HL-60 (cell line): ENCODE measurements around the gene GASK1A.

Experiments
- GABPA ChIP-seq: IDR thresholded peaks from 2 replicates; pipeline ENCODE4 v1.6.1; 2012; ENCODE audit warnings: low read depth
- POLR2AphosphoS5 ChIP-seq: IDR thresholded peaks from 2 replicates; pipeline ENCODE4 v1.6.1; 2012; ENCODE audit warnings: low read depth
- SPI1 ChIP-seq: IDR thresholded peaks from 2 replicates; pipeline ENCODE4 v1.6.1; 2012; ENCODE audit warnings: low read depth, mild to moderate bottlenecking, borderline replicate concordance
- TF ChIP-seq, protein P1 (sequence below): IDR thresholded peaks from one replicate; pipeline ENCODE4 v1.5.1; 2011; ENCODE audit warnings: low read length, control low read depth, inconsistent platforms; ENCODE audit not compliant: insufficient read depth
- TF ChIP-seq, protein P2 (sequence below): IDR thresholded peaks from 2 replicates; pipeline ENCODE4 v1.6.1; 2012; ENCODE audit warnings: low read depth; ENCODE audit not compliant: insufficient replicate concordance

DNA sequence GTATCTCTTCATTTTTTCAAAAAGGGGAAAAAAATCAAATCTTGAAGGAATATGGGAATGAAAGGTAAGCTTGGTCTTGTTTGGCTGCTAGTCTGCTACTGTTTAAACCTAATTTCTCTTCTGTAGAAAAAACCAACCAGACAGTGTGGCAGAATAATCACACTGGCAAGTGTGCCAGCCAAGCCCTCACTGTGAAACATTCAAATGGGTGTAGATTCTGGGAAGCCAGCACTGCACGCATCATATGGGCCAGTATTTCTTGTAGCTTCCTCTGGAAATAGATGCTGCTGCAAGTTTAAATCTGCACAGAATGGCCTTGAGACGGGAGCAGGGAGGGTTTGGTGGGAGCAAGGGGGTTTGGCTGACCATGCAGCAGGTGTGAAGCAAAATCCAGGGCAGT lies 64.7 kb downstream of the GASK1A start:
- TF ChIP-seq, protein P1, sequence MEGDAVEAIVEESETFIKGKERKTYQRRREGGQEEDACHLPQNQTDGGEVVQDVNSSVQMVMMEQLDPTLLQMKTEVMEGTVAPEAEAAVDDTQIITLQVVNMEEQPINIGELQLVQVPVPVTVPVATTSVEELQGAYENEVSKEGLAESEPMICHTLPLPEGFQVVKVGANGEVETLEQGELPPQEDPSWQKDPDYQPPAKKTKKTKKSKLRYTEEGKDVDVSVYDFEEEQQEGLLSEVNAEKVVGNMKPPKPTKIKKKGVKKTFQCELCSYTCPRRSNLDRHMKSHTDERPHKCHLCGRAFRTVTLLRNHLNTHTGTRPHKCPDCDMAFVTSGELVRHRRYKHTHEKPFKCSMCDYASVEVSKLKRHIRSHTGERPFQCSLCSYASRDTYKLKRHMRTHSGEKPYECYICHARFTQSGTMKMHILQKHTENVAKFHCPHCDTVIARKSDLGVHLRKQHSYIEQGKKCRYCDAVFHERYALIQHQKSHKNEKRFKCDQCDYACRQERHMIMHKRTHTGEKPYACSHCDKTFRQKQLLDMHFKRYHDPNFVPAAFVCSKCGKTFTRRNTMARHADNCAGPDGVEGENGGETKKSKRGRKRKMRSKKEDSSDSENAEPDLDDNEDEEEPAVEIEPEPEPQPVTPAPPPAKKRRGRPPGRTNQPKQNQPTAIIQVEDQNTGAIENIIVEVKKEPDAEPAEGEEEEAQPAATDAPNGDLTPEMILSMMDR, result no peak
- no peak for TF ChIP-seq POLR2AphosphoS5
- TF ChIP-seq GABPA, result no peak
- TF ChIP-seq, protein P2, sequence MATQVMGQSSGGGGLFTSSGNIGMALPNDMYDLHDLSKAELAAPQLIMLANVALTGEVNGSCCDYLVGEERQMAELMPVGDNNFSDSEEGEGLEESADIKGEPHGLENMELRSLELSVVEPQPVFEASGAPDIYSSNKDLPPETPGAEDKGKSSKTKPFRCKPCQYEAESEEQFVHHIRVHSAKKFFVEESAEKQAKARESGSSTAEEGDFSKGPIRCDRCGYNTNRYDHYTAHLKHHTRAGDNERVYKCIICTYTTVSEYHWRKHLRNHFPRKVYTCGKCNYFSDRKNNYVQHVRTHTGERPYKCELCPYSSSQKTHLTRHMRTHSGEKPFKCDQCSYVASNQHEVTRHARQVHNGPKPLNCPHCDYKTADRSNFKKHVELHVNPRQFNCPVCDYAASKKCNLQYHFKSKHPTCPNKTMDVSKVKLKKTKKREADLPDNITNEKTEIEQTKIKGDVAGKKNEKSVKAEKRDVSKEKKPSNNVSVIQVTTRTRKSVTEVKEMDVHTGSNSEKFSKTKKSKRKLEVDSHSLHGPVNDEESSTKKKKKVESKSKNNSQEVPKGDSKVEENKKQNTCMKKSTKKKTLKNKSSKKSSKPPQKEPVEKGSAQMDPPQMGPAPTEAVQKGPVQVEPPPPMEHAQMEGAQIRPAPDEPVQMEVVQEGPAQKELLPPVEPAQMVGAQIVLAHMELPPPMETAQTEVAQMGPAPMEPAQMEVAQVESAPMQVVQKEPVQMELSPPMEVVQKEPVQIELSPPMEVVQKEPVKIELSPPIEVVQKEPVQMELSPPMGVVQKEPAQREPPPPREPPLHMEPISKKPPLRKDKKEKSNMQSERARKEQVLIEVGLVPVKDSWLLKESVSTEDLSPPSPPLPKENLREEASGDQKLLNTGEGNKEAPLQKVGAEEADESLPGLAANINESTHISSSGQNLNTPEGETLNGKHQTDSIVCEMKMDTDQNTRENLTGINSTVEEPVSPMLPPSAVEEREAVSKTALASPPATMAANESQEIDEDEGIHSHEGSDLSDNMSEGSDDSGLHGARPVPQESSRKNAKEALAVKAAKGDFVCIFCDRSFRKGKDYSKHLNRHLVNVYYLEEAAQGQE, result no peak
- no peak for TF ChIP-seq SPI1
